GM13976 (cell line): ENCODE measurements around the gene TYROBP.

ENCODE experiments used
- DNase-seq: peaks from one replicate; pipeline ENCODE4 v3.0.0; 2012; ENCODE audit warnings: low spot score
- CTCF ChIP-seq: IDR thresholded peaks from 2 replicates; pipeline ENCODE4 v1.5.1; 2012; ENCODE audit warnings: borderline replicate concordance, mild to moderate bottlenecking; ENCODE audit not compliant: insufficient read depth; ENCODE audit errors: extremely low read depth, missing control alignments, control extremely low read depth
- in situ Hi-C: fragments of 300-500 bp; cut with MboI; formaldehyde crosslinking; loops from one replicate; pipeline ENCODE4 v1.12.0; 2022; ENCODE audit warnings: low sequenced_read_pairs, mixed read lengths, inconsistent platforms; ENCODE audit not compliant: unreplicated experiment

TYROBP gene

GRCh38 chr19:35885225-35885738, 22.8 kb downstream of the TYROBP start:
- no peak for DNase-seq
- in situ Hi-C loops, result loop anchor here (10.0 kb wide), 1 partner anchor 50 kb away; the partner anchor contains the start of gene LRFN3
- TF ChIP-seq CTCF, result no peak

- DNase-seq, result no peak
- in situ Hi-C loops, result loop anchor here (10.0 kb wide), 1 partner anchor 51 kb away; the partner anchor contains the start of gene LRFN3
- TF ChIP-seq CTCF, result no peak
These were observed 24.2 kb downstream of the TYROBP start for GRCh38 chr19:35883882-35884281.

DNA sequence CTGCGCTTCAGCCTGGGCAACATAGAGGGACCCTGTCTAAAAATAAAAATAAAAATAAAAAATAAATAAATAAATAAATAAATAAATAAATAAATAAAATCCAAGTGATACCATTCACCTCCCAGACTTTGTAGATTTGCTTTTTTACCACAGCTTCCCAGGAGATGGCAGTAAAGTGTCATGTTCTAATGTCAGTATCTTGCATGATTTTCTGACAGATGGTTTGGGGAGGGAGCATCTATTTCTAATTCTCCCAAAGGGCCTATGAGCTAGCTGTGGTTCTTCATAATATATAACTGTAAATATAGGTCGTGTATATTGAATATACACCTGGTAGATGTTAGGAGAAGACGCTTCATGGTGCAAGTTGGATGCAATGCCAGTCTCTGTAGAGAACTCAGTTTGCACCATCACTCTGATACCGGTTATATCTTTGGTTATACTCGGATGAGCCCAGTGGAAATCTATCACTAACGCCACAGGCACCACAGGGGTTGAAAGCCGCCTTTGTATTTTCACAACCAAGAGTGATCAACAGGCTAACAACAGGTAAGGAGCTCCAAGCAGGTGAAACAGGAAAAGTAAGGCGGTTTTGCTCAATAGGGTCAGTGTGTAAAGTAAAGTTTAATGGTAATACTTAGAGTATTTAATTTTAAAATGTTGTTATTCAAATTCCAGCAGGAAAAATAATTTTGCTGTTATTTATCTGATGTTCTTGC, 25.8 kb downstream of the TYROBP start:
- in situ Hi-C loops, result loop anchor here (10.0 kb wide), 1 partner anchor 53 kb away; the partner anchor contains the start of gene LRFN3
- DNase-seq, result peak; percentile 70
- peak; percentile 55 for TF ChIP-seq CTCF

DNA sequence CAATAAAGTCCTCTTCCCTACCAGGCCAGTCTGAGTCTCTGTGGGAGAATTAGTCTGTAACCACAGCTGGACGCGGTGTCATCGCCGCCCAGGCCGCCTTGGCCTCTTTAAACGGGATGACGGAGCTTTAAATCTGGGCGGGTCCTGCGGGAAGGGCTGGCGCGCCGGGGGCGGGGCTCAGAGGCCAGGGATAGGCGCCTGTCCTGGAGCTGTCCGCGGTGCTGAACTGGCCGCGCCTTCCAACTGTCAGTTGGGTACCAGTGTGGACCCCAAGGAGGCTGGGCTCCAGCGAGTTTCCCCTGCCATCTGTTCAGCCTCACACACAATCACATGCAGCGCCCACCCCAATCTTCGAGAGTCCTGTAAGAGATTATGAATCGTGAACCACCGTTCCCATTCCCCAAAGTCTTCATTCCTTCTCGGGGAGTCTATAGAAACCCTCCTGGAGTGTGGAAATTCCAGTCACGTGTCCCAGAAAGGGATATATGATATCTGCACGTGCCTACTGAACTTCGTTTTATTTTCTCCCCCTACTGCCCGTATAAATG, 28.3 kb downstream of the TYROBP start:
- peak; percentile 87 for DNase-seq
- TF ChIP-seq CTCF, result no peak
- in situ Hi-C loops, result loop anchor here (10.0 kb wide), 1 partner anchor 55 kb away; the partner anchor contains the start of gene LRFN3

DNA sequence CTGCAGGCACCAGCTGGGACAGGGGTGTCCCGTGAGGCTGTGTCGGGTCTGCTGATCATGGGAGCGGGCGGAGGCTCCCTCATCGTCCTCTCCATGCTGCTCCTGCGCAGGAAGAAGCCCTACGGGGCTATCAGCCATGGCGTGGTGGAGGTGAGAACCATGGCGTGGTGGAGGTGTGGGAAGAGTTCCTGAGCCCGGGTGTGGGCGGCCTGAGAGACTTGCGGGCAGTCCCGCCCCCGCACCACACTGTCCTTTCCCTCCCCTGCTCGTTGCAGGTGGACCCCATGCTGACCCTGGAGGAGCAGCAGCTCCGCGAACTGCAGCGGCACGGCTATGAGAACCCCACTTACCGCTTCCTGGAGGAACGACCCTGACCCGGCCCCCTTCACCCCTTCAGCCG, 29.0 kb downstream of the TYROBP start:
- TF ChIP-seq CTCF, result no peak
- in situ Hi-C loops, result no loop called here
- no peak for DNase-seq

GRCh38 chr19:35874392-35874930, 33.6 kb downstream of the TYROBP start:
- in situ Hi-C loops, result no loop called here
- DNase-seq, result no peak
- TF ChIP-seq CTCF, result no peak
